Measurements from ENCODE around the gene SLC25A19.
"Not testable (repeated sequence)": the region's sequence is repeated elsewhere in the genome, so short reads cannot be mapped to it uniquely, and the experiment has no call there.

Gene SLC25A19

DNA sequence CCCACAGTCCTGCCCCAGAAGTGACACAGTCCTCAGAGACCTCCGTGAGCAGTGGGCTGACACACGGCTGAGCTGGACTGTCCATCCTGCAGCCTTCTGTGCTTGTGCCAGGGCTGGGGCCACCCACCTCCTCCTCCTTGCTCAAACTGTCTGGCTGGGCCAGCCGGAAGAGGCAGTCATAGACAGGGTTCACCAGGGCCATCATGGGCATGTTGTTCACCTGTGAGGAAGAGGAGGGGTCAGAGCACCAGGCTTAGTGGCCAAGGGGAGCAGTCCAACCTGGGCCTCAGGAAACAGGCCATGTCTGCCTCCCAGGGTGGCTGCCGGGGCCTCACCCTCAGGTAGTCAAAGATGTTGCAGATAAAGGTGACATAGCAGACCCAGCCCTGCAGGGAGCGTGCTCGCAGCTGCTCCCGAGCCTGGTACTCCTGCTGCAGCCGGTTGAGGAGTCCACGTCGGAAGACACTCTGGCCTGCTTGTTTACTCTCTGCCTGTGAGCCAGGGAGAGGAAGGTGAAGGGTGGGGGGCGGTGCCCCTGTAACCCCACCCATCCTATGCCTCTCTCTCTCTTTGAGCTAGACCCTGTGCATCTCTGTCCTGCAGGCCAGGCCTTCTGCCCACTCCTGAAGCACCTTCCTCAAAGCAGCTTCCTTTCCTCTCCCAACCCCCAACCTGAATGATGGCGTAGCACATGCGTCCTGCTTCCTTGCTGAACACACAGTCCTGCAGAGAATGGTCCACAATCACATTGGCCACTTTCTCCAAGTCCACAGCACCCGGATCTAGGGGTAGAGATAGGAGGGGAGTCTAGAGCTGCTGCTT, 21.6 kb downstream of the SLC25A19 start:
- no peak for DNase-seq (ENCODE audit: low read depth in 2 of 2)

DNA sequence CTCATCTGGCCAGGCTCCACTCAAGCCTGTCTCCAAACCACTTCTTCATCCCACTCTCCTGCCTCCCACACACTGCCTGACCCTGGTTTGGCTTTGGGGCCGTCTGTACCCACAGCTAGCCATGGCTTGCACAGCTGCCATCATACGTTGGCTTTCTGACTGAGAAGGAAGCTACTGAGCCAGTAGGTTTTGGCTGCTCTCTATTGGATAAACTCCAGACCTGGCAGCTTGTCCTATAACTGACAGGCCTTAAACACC, 22.2 kb downstream of the SLC25A19 start:
- no peak for DNase-seq (ENCODE audit: low read depth in 2 of 2)

DNA sequence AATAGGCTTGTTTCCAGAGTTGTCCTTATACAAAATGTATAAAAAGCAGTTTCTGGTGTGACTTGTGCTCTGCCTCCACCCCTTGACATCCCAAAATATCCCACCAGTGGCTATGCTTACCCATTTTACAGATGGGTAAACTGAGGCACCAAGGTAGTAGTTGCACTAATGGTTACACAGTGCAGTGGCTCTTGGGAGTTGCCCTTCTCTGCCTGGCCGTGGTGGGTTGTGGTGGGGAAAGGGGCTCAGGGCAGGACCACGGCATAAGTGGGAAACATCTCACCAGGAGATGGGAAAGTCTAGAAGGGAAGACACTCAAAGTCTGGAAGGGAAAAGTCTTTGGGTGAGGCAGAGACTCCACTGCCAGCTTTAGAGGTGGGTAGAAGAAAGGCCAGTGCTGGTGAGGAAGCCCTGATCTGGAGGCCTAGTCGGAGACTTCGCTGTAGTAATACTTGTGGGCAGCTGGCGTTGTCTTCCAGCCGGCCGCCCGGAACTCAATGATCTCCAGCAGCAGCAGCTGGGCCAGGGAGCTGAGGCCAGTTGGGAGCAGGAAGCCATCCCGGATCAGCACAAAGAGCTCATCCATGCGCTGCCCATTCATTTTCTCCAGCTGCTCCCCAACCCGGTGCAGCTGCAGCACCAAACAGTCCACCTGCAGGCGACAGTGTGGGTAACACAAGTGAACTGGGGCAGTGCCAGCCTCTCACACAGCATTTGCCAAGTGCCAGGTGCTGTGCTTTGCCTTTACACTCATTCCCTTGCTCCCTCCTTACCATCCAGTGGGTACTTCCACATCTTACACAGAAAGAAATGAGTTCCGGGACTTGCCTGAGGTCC, 22.7 kb downstream of the SLC25A19 start:
- DNase-seq (ENCODE audit: low read depth in 2 of 2), result no peak

DNA sequence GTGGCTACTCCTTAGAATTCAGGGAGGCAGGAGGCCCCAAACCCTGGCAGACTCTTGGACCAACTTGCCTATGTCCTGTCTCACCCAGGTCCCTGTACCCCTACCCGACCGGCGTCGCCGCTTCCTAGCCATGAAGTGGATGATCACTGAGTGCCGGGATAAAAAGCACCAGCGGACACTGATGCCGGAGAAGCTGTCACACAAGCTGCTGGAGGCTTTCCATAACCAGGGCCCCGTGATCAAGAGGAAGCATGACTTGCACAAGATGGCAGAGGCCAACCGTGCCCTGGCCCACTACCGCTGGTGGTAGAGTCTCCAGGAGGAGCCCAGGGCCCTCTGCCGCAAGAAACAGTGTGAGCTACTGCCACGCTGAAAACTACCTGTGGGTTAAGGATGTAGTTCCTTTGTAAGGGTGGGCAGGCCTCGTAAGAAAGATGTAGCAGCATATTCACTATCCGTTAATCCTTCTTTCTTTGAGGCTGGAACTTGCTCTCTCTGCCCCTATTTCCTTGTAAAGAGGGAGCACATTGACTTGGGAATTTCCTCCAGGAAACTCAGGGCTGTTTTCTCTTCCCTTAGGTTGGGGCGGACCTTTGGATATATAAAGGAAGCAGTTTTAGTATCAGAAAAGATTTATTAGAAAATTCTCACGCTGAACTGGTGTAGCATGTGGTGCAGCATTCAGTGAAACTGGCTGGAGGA, 23.5 kb downstream of the SLC25A19 start:
- DNase-seq (ENCODE audit: low read depth in 2 of 2), result no peak

DNA sequence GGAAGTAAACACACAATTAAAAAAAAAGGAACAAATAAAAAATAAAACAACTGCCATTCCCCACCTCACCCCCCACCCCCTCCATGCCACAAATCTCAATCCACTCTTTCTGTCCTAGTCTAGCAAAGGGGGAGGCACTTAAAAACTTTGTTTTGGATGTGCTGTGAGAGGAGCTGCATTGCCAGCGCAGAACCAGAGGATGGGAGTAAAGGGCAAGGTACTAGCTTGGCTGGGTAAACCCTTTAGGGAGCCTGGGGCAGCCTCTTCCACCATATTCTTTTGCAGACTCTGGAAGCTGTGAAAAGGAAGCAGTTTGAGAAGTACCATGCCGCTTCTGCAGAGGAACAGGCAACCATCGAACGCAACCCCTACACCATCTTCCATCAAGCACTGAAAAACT, 26.2 kb downstream of the SLC25A19 start:
- DNase-seq (ENCODE audit: low read depth in 2 of 2), result no peak

DNA sequence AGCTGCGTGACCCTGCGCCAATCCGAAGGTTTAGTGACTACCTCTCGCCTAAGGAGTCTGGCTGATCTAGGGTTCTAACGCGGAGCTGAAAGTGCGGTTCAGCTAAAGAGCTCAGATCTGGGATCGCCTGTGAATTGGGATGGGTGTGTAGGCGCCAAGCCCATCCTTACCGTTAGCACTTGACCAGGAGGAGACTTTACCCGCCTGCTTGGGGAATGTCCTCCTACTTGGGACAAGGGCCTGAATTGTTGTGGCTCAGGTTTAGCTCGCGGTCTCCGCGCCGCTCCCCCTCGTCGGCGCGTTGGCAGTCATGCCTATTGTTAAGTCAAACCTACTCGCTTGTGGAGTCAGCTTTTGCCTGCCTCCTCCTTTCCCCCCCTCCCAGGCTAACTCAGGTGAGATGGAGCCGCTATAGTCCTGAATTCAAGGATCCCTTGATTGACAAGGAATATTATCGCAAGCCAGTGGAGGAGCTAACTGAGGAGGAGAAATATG, 27.1 kb downstream of the SLC25A19 start:
- DNase-seq (ENCODE audit: low read depth in 2 of 2), result no peak

DNA sequence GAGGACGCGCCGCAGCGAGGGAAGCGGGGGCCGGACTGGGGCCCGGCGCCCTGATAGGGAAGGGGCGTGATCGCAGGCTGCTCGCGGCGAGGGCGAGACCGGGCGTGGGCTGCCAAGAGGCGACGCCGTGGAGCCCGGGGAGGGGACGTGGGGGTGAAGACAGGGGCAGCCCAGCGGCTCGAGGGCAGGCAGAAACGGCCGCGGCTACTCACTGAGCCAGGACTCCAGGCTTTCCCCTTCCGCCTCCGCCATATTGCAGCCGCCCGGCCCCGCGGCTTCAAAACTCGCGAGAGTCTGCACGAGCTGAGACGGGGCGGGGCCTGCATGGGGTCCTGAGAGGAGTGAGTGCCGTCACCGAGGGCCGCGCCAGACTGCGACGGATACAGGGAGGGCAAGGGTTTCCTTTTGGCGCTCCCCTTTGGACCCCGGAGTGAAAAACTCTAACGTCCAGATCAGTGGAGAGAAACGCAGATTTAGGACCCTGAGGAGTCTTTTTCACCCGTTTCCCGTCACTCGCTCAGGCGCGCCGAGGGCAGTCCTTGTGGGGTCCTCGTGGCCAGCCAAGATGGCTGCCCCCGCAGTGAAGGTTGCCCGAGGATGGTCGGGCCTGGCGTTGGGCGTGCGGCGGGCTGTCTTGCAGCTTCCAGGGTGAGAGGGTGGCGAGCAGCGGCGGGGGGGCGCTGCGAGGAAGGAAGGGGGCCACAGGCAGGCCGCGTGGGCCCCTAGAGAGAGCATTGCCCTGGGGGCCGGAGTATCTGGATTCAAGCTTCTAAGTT, 27.7 kb downstream of the SLC25A19 start, which contains the start of the genes GGA3 and MRPS7:
TSS of gene GGA3 (minus strand) at position 271 of the 776 bp plus-strand sequence. CDS start at position 252, 19 bp downstream.
TSS of gene MRPS7 (plus strand) at position 544 of the 776 bp plus-strand sequence. CDS start at position 566, 22 bp downstream.
- DNase-seq (ENCODE audit: low read depth in 2 of 2), result peak; percentile 91 to 95

DNA sequence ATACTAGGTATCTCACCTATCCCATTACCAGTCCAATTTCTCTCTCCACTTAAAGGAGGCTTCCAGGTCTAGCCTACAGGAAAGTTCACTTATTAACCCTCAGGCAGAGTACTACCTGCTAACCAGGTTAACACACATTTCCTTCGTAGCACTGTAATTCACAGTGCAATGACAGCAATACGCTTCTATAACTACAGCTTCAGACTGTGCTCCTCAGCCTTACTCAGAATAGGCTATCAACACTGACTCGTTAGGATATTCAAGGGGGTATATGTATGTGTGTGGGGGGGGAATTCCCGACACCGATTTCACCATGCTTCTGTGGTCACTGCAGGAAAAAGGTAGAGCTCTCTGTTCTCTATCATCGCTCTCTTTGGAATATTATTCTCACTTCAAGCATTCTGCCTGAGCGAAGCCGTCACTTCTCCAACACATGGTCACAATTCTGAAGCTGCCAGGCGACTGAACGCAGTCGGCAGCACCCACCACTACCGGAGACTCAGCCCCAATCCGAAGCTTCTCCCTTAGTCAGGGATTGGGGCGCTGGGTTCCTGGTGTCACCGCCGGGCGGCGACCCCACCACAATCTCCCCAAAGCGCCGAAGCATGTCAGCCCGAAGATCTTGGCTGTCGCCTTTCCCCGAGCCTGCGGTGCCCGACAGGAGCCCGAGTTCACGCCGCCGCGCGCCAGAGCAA, 28.4 kb downstream of the SLC25A19 start:
- DNase-seq (ENCODE audit: low read depth in 2 of 2), result peak in 1 of 2 donors; percentile 21

DNA sequence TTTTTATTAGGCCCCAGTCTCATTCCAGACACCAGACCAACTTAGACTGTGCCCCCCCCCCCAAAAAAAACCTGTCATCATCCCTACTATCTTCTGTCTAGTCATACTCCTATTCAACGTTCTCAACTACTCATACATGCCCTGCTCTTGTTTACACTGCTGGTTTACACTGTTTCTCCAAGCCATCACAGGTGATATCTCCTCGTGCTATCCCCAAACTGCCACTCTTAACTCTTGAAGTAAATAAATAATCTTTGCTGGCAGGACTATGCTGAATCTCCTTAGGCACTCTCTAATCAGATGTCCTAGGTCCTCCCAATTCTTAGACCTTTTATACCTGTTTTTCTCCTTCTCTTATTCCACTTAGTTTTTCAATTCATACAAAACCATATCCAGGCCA, 32.0 kb downstream of the SLC25A19 start:
- DNase-seq (ENCODE audit: low read depth in 2 of 2), result not testable (repeated sequence)

DNA sequence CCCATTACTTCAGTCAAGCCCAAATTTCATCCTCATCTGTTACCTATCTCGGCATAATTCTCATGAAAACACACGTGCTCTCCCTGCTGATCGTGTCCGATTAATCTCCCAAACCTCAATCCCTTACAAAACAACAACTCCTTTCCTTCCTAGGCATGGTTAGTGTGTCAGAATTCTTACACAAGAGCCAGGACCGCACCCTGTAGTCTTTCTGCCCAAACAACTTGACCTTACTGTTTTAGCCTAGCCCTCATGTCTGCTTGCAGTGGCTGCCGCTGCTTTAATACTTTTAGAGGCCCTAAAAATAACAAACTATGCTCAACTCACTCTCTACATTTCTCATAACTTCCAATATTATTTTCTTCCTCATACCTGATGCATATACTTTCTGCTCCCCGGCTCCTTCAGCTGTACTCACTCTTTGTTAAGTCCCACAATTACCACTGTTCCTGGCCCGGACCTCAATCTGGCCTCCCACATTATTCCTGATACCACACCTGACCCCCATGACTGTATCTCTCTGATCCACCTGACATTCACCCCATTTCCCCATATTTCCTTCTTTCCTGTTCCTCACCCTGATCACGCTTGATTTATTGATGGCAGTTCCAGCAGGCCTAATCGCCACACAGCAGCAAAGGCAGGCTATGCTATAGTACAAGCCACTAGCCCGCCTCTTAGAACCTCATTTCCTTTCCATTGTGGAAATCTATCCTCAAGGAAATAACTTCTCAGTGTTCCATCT, 33.1 kb downstream of the SLC25A19 start:
- not testable (repeated sequence) for DNase-seq (ENCODE audit: low read depth in 2 of 2)

DNA sequence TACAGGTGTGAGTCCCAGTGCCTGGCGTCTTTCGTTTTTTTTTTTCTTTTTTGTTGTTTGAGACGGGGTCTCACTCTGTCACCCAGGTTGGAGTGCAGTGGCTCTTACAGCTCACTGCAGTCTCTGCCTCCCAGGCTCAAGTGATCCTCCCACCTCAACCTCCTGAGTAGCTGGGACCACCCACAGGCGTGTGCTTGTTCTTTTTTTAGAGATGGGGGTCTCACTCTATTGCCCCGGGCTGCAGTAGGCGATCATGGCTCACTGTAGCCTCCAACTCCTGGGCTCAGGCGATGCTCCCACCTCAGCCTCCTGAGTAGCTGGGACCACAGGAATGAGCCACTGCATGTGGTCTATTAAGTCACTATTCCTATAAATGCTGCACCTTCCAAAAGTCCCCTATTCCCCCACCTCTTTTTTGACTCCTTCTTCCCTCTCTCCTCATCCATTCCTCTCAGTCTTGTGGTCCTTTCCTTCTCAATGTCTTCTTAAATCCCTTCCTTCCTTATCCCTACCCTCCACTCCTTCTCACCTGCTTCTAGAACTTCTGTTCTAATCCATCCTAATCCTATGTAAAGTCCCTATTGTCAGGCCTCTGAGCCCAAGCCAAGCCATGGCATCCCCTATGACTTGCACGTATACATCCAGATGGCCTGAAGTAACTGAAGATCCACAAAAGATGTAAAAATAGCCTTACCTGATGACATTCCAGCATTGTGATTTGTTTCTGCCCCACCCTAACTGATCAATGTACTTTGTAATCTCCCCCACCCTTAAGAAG, 37.0 kb downstream of the SLC25A19 start:
- no peak for DNase-seq (ENCODE audit: low read depth in 2 of 2)

DNA sequence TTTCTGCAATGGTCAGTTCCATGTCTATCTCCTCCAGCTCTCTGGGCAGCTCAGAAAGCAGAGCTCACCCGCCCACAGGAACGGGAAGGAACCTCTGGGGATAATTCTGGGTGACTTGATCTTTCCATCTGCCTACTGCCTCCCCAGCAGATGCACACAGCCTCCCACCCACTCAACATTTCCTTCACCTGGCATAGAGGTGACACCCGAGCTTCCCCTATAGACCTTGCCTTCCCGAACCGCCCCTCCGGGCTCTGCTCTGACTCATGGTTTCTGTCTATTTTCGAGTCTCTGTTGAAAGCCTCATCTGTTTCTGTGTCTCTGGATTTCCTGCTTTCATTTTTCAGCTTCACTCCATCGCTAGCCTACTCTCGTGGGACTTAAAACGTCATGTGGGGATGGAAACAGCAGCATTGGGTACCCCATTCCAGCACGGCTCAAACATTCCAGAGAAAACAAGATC, 39.2 kb downstream of the SLC25A19 start:
- DNase-seq (ENCODE audit: low read depth in 2 of 2), result peak; percentile 78 to 80

DNA sequence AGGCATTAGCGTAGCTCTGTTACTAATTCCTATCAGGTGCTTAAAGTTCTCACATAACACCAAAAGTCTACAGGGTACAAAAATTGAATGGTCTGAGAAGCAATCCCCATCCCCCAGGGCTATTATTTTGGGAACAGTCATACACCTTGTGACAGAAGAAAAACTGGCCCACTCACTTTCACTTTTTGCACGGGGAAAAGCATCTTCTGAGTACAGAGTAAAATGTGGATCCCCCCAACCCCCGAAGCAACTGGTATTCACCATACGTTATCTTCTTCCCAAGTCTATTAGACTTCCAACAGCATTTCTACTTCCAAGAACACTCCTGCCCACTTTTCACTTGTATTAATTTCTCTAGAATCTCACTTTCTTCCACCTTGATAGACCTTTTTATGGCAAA, 39.7 kb downstream of the SLC25A19 start:
- DNase-seq (ENCODE audit: low read depth in 2 of 2), result no peak

DNA sequence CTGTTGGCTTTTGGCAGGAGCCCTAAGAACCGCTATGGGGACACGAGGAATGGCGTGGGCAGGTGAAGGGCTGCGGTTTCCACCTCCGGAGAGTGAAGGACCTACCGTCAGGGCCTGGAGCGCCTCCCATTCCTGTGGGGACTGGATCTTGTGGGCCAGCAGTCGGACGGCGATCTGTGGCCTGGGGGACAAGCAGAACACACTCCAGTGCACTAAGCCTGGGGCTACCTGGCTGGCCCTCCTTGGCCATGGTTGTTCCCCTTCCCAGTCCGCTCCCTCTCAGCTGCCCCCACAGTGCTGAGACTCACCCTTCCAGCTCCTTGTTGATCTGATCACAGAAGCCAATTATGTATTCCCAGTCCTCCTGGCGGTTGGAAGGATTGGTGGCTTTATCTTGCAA, 42.8 kb downstream of the SLC25A19 start:
- DNase-seq (ENCODE audit: low read depth in 2 of 2), result no peak

DNA sequence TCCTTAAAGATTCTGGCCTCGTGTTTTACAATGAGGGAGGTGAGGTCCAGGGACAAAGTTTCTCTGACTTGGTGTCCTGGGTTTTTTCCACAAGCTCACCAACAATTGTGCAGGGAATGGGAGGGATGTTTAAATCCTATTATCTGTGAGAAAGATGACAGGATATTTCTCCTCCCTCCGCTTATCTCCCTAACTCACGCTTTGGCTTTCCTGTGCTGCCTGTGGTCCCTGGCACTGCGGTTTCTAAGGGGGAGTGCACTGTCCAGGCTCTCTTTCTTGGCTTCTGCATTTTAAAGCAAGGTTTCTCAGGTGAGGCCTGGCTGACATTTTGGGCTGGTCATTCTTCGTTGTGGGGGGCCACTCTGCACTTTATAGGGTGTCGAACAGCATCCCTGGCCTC, 44.2 kb downstream of the SLC25A19 start:
- DNase-seq (ENCODE audit: low read depth in 2 of 2), result no peak

DNA sequence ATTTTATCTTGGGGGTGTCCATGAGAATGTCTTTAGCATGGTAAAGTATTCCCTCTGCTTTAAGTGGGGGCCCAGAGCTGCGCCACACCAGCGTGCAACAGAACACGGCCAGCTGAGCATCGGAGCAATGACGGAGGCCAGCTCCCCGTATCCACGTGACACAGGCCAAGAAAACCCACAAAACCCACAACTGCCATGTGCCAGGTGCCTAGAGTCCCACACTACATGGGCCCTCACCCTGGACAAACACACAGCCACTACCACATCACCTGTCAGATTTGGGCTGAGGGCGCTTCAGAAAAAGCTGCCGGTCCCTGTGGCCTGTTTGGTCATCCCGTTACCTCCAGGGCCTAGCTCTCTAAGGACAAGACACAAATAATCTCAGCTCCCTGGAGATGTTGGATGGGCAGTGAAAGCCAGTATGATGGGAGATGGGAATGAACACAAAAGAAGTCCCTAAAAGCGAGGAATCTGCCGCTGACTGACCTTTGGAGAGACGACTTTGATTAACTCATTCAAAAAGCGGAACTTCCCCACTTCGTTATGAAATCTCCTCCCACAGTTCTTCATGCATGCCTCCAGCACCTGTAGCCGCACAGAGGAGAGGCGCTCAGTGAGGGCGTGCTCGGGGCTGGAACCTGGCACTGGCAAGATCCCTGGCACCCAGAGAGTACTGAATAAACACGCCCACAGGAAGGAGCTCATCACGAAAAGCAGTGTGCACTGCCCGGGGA, 44.9 kb downstream of the SLC25A19 start:
- DNase-seq (ENCODE audit: low read depth in 2 of 2), result no peak

DNA sequence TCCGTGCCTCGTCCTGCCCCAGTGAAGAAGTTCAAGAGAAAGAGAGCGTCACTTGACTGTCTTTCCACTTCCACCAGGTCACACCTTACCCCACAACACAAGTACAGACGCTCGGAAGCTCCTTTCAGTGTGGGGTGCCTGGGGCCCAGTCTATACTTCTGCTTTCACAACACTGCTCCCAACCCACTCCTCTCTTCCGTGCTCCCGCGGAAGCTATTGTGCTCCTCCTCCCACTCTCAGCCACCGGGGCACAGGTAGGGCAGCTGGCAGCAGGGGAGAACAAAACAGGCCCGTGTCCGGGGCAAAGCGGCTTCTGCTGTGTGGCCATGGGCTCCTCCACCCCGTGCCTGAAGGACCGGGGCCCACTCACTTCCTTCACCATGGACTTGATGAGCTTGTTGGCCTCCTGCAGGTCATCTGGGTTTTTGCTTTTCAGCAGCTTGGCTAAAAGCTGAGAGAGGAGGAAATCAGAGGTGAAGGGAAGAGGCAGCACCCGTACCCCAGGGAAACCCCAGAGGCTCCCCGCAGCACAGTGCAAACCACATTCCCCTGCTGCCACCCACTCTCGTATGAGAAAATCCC, 46.7 kb downstream of the SLC25A19 start:
- DNase-seq (ENCODE audit: low read depth in 2 of 2), result no peak

DNA sequence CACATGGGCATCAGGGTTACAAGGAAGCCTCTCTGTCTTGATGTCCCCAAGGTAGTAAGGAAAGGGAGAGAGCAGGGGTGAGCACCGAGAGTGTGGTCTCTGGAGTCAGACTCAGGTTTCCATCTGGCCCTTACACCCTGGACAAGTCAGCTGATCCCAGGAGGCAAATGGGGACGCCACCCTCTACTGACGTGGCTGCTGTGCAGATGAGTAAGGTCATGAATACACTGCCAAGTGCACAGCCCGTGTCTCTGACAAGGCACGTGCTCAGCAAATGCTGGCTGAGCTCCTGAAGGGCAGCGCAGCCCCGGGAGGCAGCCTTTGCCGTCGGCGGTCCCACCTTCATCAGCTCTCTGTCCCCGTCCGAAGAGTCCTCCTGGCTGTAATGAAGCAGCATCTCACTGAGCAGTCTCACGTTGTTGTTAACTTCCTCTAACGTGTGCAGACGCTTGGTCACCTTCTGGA, 47.2 kb downstream of the SLC25A19 start:
- no peak for DNase-seq (ENCODE audit: low read depth in 2 of 2)

All from stimulated activated CD4-positive, alpha-beta T cell treated with anti-CD3 and anti-CD28 coated beads, Interleukin-15, amount 100 ng/mL, for 48 hours (primary cell).